PC-3 (cell line): Measurements from ENCODE around the gene CLEC1A. TPM values are rescaled to one million over a fixed set of nuclear protein-coding genes. Genes with fewer than 3 reads are reported as not detected.
A peak's percentile ranks its signal among the peaks of the same experiment; 100 is the strongest.

Experiments
- ATAC-seq: fragments of 200-7000 bp; cut with Tn5 transposase; 2 replicates; pipeline ENCODE4 v1.9.1; 2020; ENCODE audit warnings: mild to moderate bottlenecking, moderate library complexity
- Bru-seq: library from RNA; stranded (reverse); fragments of 400-500 nt; gene quantifications from one replicate; lab custom pipeline; 2021; lab: Mats Ljungman, UMichigan
- BruChase-seq, 2 experiments: library from RNA; stranded (reverse); fragments of 400-500 nt; gene quantifications; one replicate each; lab custom pipeline; 2021; lab: Mats Ljungman, UMichigan
- BruUV-seq: library from RNA; stranded (reverse); fragments of 400-500 nt; replicated peaks from 2 replicates; lab custom pipeline; 2021; lab: Mats Ljungman, UMichigan
- CTCF ChIA-PET: fragments of 300-600 bp; sonication (Branson Sonifier 250); formaldehyde crosslinking; loops from one replicate; lab custom pipeline; 2022; ENCODE audit warnings: antibody characterized with exemption; lab: Charles Lee
- POLR2A ChIA-PET: fragments of 300-600 bp; sonication (Branson Sonifier 250); formaldehyde crosslinking; loops from one replicate; lab custom pipeline; 2022; ENCODE audit warnings: antibody characterized with exemption; ENCODE audit not compliant: unreplicated experiment; lab: Charles Lee
- DNase-seq: peaks from one replicate; pipeline ENCODE4 v3.0.0-alpha.2; 2015
- H2AFZ ChIP-seq: fragments of 300-600 bp; sonication (generic); 2 replicates; pipeline ENCODE4 v1.6.0; 2016; ENCODE audit warnings: antibody characterized with exemption, low read length
- H3F3A ChIP-seq: fragments of 300-600 bp; sonication (generic); one replicate; pipeline ENCODE4 v1.6.0; 2017; ENCODE audit warnings: antibody characterized with exemption, low read length, control low read depth, mild to moderate bottlenecking; ENCODE audit not compliant: unreplicated experiment
- H3K27ac ChIP-seq: fragments of 300-600 bp; sonication (generic); 2 replicates; pipeline ENCODE4 v1.5.1; 2016; ENCODE audit warnings: mild to moderate bottlenecking, low read length
- H3K27me3 ChIP-seq: fragments of 300-600 bp; sonication (generic); 2 replicates; pipeline ENCODE4 v1.6.1; 2016; ENCODE audit warnings: low read length, mixed read lengths
- H3K36me3 ChIP-seq: fragments of 300-600 bp; sonication (generic); 2 replicates; pipeline ENCODE4 v1.6.1; 2016; ENCODE audit warnings: low read depth, mixed run types, low read length, mixed read lengths
- H3K4me1 ChIP-seq: fragments of 300-600 bp; sonication (generic); 2 replicates; pipeline ENCODE4 v1.5.1; 2016; ENCODE audit warnings: low read length; ENCODE audit not compliant: insufficient read depth
- H3K4me2 ChIP-seq: fragments of 300-600 bp; sonication (generic); 2 replicates; pipeline ENCODE4 v1.6.0; 2016; ENCODE audit warnings: low read length
- H3K4me3 ChIP-seq: fragments of 300-600 bp; sonication (generic); 2 replicates; pipeline ENCODE4 v1.5.1; 2016; ENCODE audit warnings: mild to moderate bottlenecking, low read length, mixed read lengths
- H3K79me2 ChIP-seq: fragments of 300-600 bp; sonication (generic); 2 replicates; pipeline ENCODE4 v1.6.1; 2017; ENCODE audit warnings: low read length, mixed read lengths
- H3K9ac ChIP-seq: fragments of 300-600 bp; sonication (generic); 2 replicates; pipeline ENCODE4 v1.6.0; 2016; ENCODE audit warnings: mild to moderate bottlenecking, low read length
- H3K9me2 ChIP-seq: fragments of 300-600 bp; sonication (generic); replicated peaks from 2 replicates; pipeline ENCODE4 v1.6.1; 2016; ENCODE audit warnings: mixed run types, low read length, mixed read lengths
- H3K9me3 ChIP-seq: fragments of 300-600 bp; sonication (generic); 2 replicates; pipeline ENCODE4 v1.6.1; 2016; ENCODE audit warnings: low read length, mixed read lengths
- H4K20me1 ChIP-seq: fragments of 300-600 bp; sonication (generic); 2 replicates; pipeline ENCODE4 v1.6.1; 2016; ENCODE audit warnings: low read length, mixed read lengths
- EZH2 ChIP-seq: fragments of 300-600 bp; sonication (generic); IDR thresholded peaks from one replicate; pipeline ENCODE4 v1.6.1; 2017; ENCODE audit warnings: antibody characterized with exemption, mild to moderate bottlenecking, low read length; ENCODE audit not compliant: unreplicated experiment
- EZH2phosphoT487 ChIP-seq: fragments of 300-600 bp; sonication (generic); IDR thresholded peaks from 2 replicates; pipeline ENCODE4 v1.6.1; 2018; ENCODE audit warnings: mild to moderate bottlenecking, antibody characterized with exemption, low read length, borderline replicate concordance
- intact Hi-C: fragments of 100-400 bp; cut with micrococcal nuclease; formaldehyde crosslinking; loops from 2 replicates; pipeline ENCODE4 v1.9.0; 2023
- long read RNA-seq: library from polyadenylated mRNA; unstranded; transcript quantifications from one replicate; pipeline ENCODE4 v2.0.0, GENCODE V29; 2021; ENCODE audit not compliant: unreplicated experiment
- total RNA-seq: library from RNA; depleted of rRNA; stranded (reverse); fragments of >200 nt; gene quantifications from 2 replicates; pipeline ENCODE4 v1.2.3, GENCODE V29; 2014; rRNA removed
- TF ChIP-seq, protein P1 (sequence below): fragments of 300-600 bp; sonication (generic); conservative IDR thresholded peaks from 2 replicates; pipeline ENCODE4 v1.5.1; 2017; ENCODE audit warnings: antibody characterized with exemption, low read depth, mild to moderate bottlenecking, low read length

Gene CLEC1A
- total RNA-seq (not detected in 2 replicates), Bru-seq, nascent RNA (percentile 11 among the genes with signal in this experiment), BruChase-seq, experiment 1, labeled RNA remaining after a 6-hour chase (percentile 12 among the genes with signal in this experiment), BruChase-seq, experiment 2, labeled RNA remaining after a 2-hour chase (percentile 7 among the genes with signal in this experiment)
- long read RNA-seq, result 0 reads

GRCh38 chr12:10098791-10099190, at the start of gene CLEC1A:
TSS of gene CLEC1A (minus strand) at chr12:10098985. CDS start at chr12:10098922, 63 bp downstream.
- no peak for ATAC-seq
- Histone ChIP-seq H3F3A (no peaks in the 10 kb centered on the region), H3K9ac (no peak within 1 kb of the TSS), H3K9me2 (no peaks in the 10 kb centered on the region), H3K27me3 (peaks cover 20% of the 10 kb centered on the region; the same call in 1 of the 2 replicates), H3K9me3 (no peaks in the 10 kb centered on the region), H3K4me3 (no peak within 1 kb of the TSS), H3K36me3 (no peaks in the 10 kb centered on the region), H2AFZ (no peak within 1 kb of the TSS), H3K4me2 (no peak within 1 kb of the TSS), H4K20me1 (no peaks in the 10 kb centered on the region), H3K4me1 (no peaks in the 10 kb centered on the region), H3K79me2 (no peaks in the 10 kb centered on the region), H3K27ac (no peak within 1 kb of the TSS)
- ChIA-PET POLR2A (no interaction called here), CTCF (no interaction called here)
- TF ChIP-seq EZH2, result no peak
- TF ChIP-seq, protein P1, sequence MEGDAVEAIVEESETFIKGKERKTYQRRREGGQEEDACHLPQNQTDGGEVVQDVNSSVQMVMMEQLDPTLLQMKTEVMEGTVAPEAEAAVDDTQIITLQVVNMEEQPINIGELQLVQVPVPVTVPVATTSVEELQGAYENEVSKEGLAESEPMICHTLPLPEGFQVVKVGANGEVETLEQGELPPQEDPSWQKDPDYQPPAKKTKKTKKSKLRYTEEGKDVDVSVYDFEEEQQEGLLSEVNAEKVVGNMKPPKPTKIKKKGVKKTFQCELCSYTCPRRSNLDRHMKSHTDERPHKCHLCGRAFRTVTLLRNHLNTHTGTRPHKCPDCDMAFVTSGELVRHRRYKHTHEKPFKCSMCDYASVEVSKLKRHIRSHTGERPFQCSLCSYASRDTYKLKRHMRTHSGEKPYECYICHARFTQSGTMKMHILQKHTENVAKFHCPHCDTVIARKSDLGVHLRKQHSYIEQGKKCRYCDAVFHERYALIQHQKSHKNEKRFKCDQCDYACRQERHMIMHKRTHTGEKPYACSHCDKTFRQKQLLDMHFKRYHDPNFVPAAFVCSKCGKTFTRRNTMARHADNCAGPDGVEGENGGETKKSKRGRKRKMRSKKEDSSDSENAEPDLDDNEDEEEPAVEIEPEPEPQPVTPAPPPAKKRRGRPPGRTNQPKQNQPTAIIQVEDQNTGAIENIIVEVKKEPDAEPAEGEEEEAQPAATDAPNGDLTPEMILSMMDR, result no peak
- no peak for TF ChIP-seq EZH2phosphoT487
- intact Hi-C loops, result no loop called here
- BruUV-seq, result no TSS peak
- DNase-seq, result no peak

DNA sequence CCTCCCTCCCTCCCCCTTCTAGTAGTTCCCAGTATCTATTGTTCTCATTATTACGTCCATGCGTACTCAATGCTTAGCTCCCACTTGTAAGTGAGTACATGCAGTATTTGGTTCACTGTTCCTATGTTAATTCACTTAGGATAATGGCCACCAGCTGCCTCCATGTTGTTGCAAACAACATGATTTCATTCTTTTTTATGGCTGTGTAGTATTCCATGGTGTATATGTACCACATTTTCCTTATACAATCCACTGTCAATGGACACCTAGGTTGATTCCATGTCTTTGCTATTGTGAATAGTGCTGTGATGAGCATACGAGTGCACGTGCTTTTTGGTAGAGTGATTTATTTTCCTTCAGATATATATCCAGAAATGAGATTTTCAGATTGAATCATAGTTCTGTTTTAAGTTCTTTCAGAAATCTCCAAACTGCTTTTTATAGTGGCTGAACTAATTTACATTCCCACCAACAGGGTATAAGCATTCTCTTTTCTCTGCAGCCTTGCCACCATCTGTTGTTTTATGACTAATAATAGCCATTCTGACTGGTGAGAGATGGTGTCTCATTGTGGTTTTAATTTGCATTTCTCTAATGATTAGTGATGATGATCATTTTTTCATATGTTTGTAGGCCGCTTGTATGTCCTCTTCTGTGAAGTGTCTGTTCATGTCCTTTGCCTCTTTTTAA, 49.1 kb upstream of the CLEC1A start:
- Histone ChIP-seq H3K27me3 (no peaks in the 10 kb centered on the region), H3K4me3 (no peak overlapping the region), H2AFZ (no peak overlapping the region), H3F3A (no peaks in the 10 kb centered on the region), H3K9me3 (no peaks in the 10 kb centered on the region), H3K79me2 (no peaks in the 10 kb centered on the region), H3K4me2 (no peak overlapping the region), H3K4me1 (no peaks in the 10 kb centered on the region), H4K20me1 (no peaks in the 10 kb centered on the region), H3K9me2 (no peaks in the 10 kb centered on the region), H3K36me3 (no peaks in the 10 kb centered on the region), H3K9ac (no peak overlapping the region), H3K27ac (no peak overlapping the region)
- TF ChIP-seq EZH2 (no peak), EZH2phosphoT487 (no peak)
- TF ChIP-seq, protein P1, result no peak
- ChIA-PET POLR2A (no interaction called here), CTCF (no interaction called here)
- DNase-seq, result no peak
- intact Hi-C loops, result no loop called here
- no peak for ATAC-seq
- BruUV-seq, result no TSS peak
